Keratinocyte (primary cell): ENCODE measurements around the gene TMEM144.

Experiments used
- EZH2 ChIP-seq: IDR thresholded peaks from one replicate; pipeline ENCODE4 v1.6.1; 2012; ENCODE audit warnings: inconsistent platforms, mild to moderate bottlenecking, low read length, moderate library complexity
- TF ChIP-seq, protein P1 (sequence below), 3 experiments: IDR thresholded peaks in 1 of 3; conservative IDR thresholded peaks in 1 of 3; optimal IDR thresholded peaks in 1 of 3; 2 replicates in 2 of 3; 3 replicates in 1 of 3; pipeline versions ENCODE3 to v1.5.1; 2011; ENCODE audit warnings: low read length in 3 of 3, mild to moderate bottlenecking in 3 of 3, moderate library complexity in 2 of 3, control low read depth in 1 of 3, inconsistent platforms in 1 of 3; ENCODE audit not compliant: insufficient read depth in 2 of 3; ENCODE audit errors: extremely low read depth in 1 of 3

DNA sequence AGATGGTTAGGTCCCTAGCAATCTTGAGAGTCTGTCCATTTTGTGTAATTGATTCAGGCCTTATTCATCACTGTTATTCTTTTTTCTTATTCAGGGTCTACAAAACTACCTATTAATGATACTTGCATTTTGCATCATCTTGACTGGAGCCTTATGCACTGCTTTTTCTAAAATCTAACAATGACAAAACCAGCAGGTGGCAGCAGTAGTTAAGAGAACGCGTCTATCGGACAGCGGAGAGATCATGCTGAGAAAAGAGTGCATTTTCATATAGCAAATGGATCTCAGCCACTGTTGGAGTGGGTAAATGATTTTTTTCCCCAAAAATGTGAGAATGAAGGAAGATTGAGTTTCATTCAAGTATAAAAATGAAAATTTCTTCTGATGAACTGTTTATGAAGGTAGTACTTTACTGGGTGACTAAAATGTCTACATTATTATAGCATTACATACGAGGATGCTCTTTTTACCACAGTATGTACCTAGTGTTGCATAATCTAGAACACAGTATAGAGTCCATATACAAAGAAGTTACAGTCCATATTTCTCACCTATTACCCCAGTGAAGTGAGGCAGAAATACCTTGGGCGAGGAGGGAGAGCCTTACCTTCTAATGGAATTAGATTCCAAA is 43.2 kb downstream of the TMEM144 start:
- TF ChIP-seq, protein P1, sequence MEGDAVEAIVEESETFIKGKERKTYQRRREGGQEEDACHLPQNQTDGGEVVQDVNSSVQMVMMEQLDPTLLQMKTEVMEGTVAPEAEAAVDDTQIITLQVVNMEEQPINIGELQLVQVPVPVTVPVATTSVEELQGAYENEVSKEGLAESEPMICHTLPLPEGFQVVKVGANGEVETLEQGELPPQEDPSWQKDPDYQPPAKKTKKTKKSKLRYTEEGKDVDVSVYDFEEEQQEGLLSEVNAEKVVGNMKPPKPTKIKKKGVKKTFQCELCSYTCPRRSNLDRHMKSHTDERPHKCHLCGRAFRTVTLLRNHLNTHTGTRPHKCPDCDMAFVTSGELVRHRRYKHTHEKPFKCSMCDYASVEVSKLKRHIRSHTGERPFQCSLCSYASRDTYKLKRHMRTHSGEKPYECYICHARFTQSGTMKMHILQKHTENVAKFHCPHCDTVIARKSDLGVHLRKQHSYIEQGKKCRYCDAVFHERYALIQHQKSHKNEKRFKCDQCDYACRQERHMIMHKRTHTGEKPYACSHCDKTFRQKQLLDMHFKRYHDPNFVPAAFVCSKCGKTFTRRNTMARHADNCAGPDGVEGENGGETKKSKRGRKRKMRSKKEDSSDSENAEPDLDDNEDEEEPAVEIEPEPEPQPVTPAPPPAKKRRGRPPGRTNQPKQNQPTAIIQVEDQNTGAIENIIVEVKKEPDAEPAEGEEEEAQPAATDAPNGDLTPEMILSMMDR (optimal IDR thresholded peaks at IDR 0.05 in 1 of 3, IDR thresholded peaks at IDR 0.05 in 1 of 3, conservative IDR thresholded peaks at IDR 0.05 in 1 of 3; ENCODE audit: extremely low read depth in 1 of 3, insufficient read depth in 2 of 3, low read length in 3 of 3), result peak; percentile 51 to 71 (median 65)
- no peak for TF ChIP-seq EZH2
